GM12878 (cell line): ENCODE results near the gene ASIC1. TPM values are rescaled to one million over a fixed set of nuclear protein-coding genes. Genes with fewer than 3 reads are reported as not detected.

Source experiments
- ATAC-seq: fragments of 200-7000 bp; cut with Tn5 transposase; 3 replicates; pipeline ENCODE4 v1.9.1; 2020; ENCODE audit warnings: mild to moderate bottlenecking, moderate library complexity
- BruUV-seq: library from RNA; stranded (reverse); fragments of 400-500 nt; replicated peaks from 2 replicates; lab custom pipeline; 2021; lab: Mats Ljungman, UMichigan
- CTCF ChIA-PET: fragments of 300-600 bp; sonication (Branson Sonifier 250); formaldehyde crosslinking; extraction: SDS; loops from one replicate; lab custom pipeline; 2021; ENCODE audit warnings: inconsistent platforms; lab: Yijun Ruan, JAX
- POLR2A ChIA-PET: fragments of 350-600 bp; formaldehyde crosslinking; extraction: SDS; loops from one replicate; lab custom pipeline; 2021; ENCODE audit warnings: inconsistent platforms; lab: Charles Lee
- RAD21 ChIA-PET: fragments of 300-600 bp; sonication (Branson Sonifier 250); formaldehyde crosslinking; loops from one replicate; lab custom pipeline; 2023; ENCODE audit warnings: antibody characterized with exemption; ENCODE audit not compliant: unreplicated experiment; lab: Charles Lee
- SMC1A ChIA-PET: fragments of 300-600 bp; sonication (Branson Sonifier 250); formaldehyde crosslinking; loops from one replicate; lab custom pipeline; 2023; ENCODE audit not compliant: unreplicated experiment, uncharacterized antibody; lab: Charles Lee
- DNase-seq: peaks from one replicate; pipeline ENCODE4 v3.0.0-alpha.2; 2011; ENCODE audit warnings: low read depth, low spot score
- FAIRE-seq: peaks from 3 replicates; lab custom pipeline; 2011; peaks lifted over from hg19 to GRCh38; lab: Jason Lieb, UNC
- H2AFZ ChIP-seq: 2 replicates; pipeline ENCODE4 v1.6.0; 2011; ENCODE audit warnings: low read depth, low read length, control low read depth; ENCODE audit not compliant: control insufficient read depth
- H3K27ac ChIP-seq: 2 replicates; pipeline ENCODE4 v1.5.1; 2011; ENCODE audit warnings: control low read depth; ENCODE audit not compliant: control insufficient read depth, insufficient read depth
- H3K27me3 ChIP-seq, 2 experiments: replicated peaks in 1 of 2; 2 replicates each; pipeline versions ENCODE4 v1.6.0 to v1.6.1; 2011; ENCODE audit warnings: low read length in 1 of 2; ENCODE audit not compliant: control insufficient read depth in 2 of 2, insufficient read depth in 2 of 2
- H3K36me3 ChIP-seq, 2 experiments: 2 replicates each; pipeline ENCODE4 v1.5.1; 2011; ENCODE audit warnings: low read length in 1 of 2; ENCODE audit not compliant: control insufficient read depth in 2 of 2, insufficient read depth in 2 of 2
- H3K4me1 ChIP-seq: 2 replicates; pipeline ENCODE4 v1.6.1; 2011; ENCODE audit warnings: mild to moderate bottlenecking, low read length, moderate library complexity, mixed read lengths; ENCODE audit not compliant: control insufficient read depth, insufficient read depth
- H3K4me2 ChIP-seq: 2 replicates; pipeline ENCODE4 v1.6.0; 2011; ENCODE audit warnings: control low read depth; ENCODE audit not compliant: control insufficient read depth, insufficient read depth
- H3K4me3 ChIP-seq: fragments of 200-600 bp; sonication (generic); 2 replicates; pipeline ENCODE4 v1.5.1; 2016
- H3K79me2 ChIP-seq: 2 replicates; pipeline ENCODE4 v1.6.0; 2011; ENCODE audit warnings: low read length; ENCODE audit not compliant: control insufficient read depth, insufficient read depth
- H3K9ac ChIP-seq: 2 replicates; pipeline ENCODE4 v1.8.0; 2011; ENCODE audit warnings: low read length, control low read depth, mixed read lengths; ENCODE audit not compliant: control insufficient read depth, insufficient read depth
- H3K9me3 ChIP-seq: replicated peaks from 3 replicates; pipeline ENCODE4 v1.5.1; 2011; ENCODE audit warnings: mild to moderate bottlenecking, low read length; ENCODE audit not compliant: control insufficient read depth, insufficient read depth
- H4K20me1 ChIP-seq: 2 replicates; pipeline ENCODE4 v1.6.0; 2011; ENCODE audit not compliant: control insufficient read depth, insufficient read depth
- MEF2B ChIP-seq: fragments of 450-650 bp; IDR thresholded peaks from 2 replicates; pipeline ENCODE4 v1.6.1; 2018; ENCODE audit warnings: mild to moderate bottlenecking, moderate library complexity; ENCODE audit not compliant: partially characterized antibody, poor library complexity, severe bottlenecking
- TAF1 ChIP-seq: IDR thresholded peaks from 2 replicates; pipeline ENCODE4 v1.6.1; 2011; ENCODE audit warnings: mild to moderate bottlenecking, low read depth, low read length, borderline replicate concordance
- TBL1XR1 ChIP-seq: IDR thresholded peaks from 2 replicates; pipeline ENCODE4 v1.6.1; 2012; ENCODE audit warnings: low read depth, low read length, improper control_type of control experiment
- WGBS: methylation state at CpG from one replicate; pipeline ENCODE4 v1.1.6; 2016; ENCODE audit warnings: low lambda C conversion rate; ENCODE audit not compliant: insufficient replicate concordance, insufficient coverage; ENCODE audit errors: missing lambda C conversion rate; 5-methylcytosine and 5-hydroxymethylcytosine counted together
- in situ Hi-C: fragments of 300-500 bp; cut with MboI; formaldehyde crosslinking; loops from 9 replicates; pipeline ENCODE4 v1.14.3; 2018; ENCODE audit warnings: mixed read lengths
- intact Hi-C: fragments of 100-400 bp; cut with micrococcal nuclease; formaldehyde crosslinking; loops from one replicate; pipeline ENCODE4 v1.14.2; 2022; ENCODE audit not compliant: unreplicated experiment
- polyA plus RNA-seq, 11 experiments: library from polyadenylated mRNA; depleted of rRNA in 4 of 11; unstranded in 6 of 11; stranded (reverse) in 5 of 11; fragments of >200 nt; fragmentation: Nextera tagmentation in 4 of 11; fragmentation: Illumina TruSeq in 1 of 11; extraction: Ambion mirVana in 4 of 11; extraction: Trizol in 1 of 11; gene quantifications; 1 replicate in 1 of 11; 2 replicates in 10 of 11; pipeline versions ENCODE4 v1.2.1 to v1.2.3, GENCODE V29; 2011 to 2016; ENCODE audit warnings: inconsistent platforms in 2 of 11, missing spikeins in 2 of 11, low read depth in 1 of 11
- total RNA-seq, 4 experiments: library from RNA; depleted of rRNA in 3 of 4; stranded (reverse); fragments of >200 nt in 3 of 4; fragmentation: Illumina TruSeq in 1 of 4; extraction: Trizol in 1 of 4; gene quantifications; 2 replicates each; pipeline versions ENCODE4 v1.2.1 to v1.2.3, GENCODE V29; 2013 to 2021

ASIC1 gene
- total and polyA plus RNA-seq, 10 of the 15 experiments (the other 5 are each of a cell fraction or from before 2014, with no cell fraction given), result 0.02 to 0.28 (median 0.21) TPM; not detected in 4

GRCh38 chr12:50084775-50085614 is 27.6 kb downstream of the ASIC1 start, which contains the start of gene SMARCD1 (continued):
- 0 out of 2 replicates have a peak, but pooled peaks have one; percentile 60 for TF ChIP-seq TAF1

DNA sequence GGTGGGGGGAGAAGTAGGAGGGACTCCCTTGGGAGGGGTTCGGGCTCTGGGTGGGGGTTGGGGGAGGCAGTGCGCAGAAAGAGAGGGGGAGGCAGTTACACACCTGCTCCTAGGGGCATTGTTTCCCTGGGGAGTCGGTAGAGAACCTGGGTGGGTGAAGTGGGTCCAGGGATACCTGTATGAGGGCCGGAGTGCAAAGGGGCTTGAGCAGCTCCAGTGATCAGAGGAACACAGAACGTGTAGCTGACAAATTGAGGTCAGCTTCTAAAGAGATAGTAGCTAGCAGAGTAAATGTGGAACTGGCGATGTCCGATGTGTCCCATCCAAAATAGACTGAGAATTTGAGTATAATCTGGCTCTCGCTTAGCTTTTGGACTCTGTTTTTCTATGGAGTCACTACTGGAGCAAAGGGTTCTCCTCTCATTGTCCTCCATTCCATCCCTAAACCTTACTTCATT is 28.2 kb downstream of the ASIC1 start:
- DNase-seq (peak; percentile 4), ATAC-seq (peak; percentile 27), FAIRE-seq (no peak)
- peak overlapping the region; percentile 59; the same call in 1 of the 2 replicates for H3K9ac ChIP-seq
- no peak overlapping the region for H2AFZ ChIP-seq
- ChIA-PET CTCF (interaction anchor here (0.6 to 9.0 kb wide), 21 partner anchors 8 to 317 kb away, joined by 3 to 250 read pairs (median 6); partner anchors contain the start of genes CERS5, COX14 and RACGAP1), POLR2A (interaction anchor here (0.6 to 2.3 kb wide), 8 partner anchors 19 to 198 kb away, joined by 3 to 39 read pairs (median 4); partner anchors contain the start of genes CERS5, COX14, GPD1 and LIMA1), RAD21 (interaction anchor here (0.7 to 3.5 kb wide), 13 partner anchors 11 to 230 kb away, joined by 3 to 66 read pairs (median 8); partner anchors contain the start of genes CERS5, COX14 and RACGAP1), SMC1A (interaction anchor here (0.6 to 2.8 kb wide), 10 partner anchors 15 to 229 kb away, joined by 3 to 32 read pairs (median 4); partner anchors contain the start of gene COX14)
- no peak overlapping the region for H3K27ac ChIP-seq
- H3K36me3 ChIP-seq, result peaks cover 0 to 18% of the 10 kb centered on the region in 2 experiments
- H4K20me1 ChIP-seq, result 0 out of 2 replicates have a peak, but pooled peaks cover 4% of the 10 kb centered on the region
- in situ Hi-C loops (no loop called here), intact Hi-C loops (loop anchor here (1.0 to 2.0 kb wide), 2 partner anchors 27 to 81 kb away; partner anchors contain the start of genes CERS5 and COX14)
- no peaks in the 10 kb centered on the region for H3K4me1 ChIP-seq
- no peaks in the 10 kb centered on the region for H3K27me3 ChIP-seq
- WGBS, result 2% methylated on average over 6 of the region's 8 CpGs
- TSS peak; percentile 70 for BruUV-seq
- peak overlapping the region; percentile 76 for H3K4me3 ChIP-seq
- H3K79me2 ChIP-seq, result peaks cover 9% of the 10 kb centered on the region
- H3K9me3 ChIP-seq, result no peaks in the 10 kb centered on the region
- H3K4me2 ChIP-seq, result peak overlapping the region; percentile 19
- TF ChIP-seq MEF2B (peak; percentile 50), TBL1XR1 (no peak)
